ENCODE data around the gene DMAC2.
"Not testable (repeated sequence)": the region's sequence is repeated elsewhere in the genome, so short reads cannot be mapped to it uniquely, and the experiment has no call there.

DMAC2 gene

DNA sequence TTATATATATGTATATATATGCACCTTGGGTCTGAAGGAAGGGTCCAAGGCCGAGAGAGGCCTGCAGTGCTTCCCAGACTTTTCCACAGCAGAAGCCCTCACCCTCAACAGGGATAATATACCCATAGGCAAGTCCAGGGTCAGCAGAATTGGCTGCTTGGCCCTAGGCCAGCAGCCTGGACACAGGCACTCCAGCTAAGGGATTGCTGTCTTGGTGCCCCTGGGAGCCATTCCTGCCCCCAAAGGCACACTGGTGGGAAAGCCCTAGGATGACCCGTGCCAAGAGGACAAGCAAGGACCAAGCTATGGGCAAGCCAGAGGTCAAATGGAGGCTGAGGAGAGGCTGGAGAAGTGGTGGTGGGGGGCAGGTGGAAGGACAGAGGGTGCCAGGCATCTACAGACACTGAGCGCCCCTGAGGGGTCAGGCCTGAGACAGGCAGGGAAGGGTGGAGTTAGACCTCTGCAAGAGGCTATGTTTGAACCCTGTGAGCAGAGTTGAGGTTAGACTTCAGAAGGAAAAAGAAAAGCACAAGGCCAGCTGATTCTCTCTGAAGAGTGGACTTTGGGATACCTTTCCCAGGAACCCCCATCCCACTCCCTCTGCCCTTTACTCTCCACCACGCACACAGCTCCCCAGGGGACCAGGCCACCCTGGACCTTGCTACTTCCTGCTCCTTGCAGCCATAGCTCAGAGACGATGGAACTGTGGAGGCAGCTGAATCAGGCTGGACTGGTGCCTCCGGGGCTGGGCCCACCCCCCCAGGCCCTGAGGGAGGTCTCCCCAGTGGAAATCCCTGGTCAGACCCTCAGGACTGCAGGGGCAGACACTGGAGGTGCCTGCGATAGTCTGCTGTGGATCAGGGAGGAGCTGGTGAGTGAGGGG is 3.0 kb upstream of the DMAC2 start, which contains the start of gene ERICH4:
TSS of gene ERICH4 (plus strand) at position 684 of the 883 bp plus-strand sequence. CDS start at position 698, 14 bp downstream.
- in situ Hi-C loops (cut with MboI; ENCODE audit: low sequenced_read_pairs, unreplicated experiment): loop anchor here (5.0 kb wide), 1 partner anchor 130 kb away; no protein-coding TSS in a partner anchor
- TF ChIP-seq, protein P1, sequence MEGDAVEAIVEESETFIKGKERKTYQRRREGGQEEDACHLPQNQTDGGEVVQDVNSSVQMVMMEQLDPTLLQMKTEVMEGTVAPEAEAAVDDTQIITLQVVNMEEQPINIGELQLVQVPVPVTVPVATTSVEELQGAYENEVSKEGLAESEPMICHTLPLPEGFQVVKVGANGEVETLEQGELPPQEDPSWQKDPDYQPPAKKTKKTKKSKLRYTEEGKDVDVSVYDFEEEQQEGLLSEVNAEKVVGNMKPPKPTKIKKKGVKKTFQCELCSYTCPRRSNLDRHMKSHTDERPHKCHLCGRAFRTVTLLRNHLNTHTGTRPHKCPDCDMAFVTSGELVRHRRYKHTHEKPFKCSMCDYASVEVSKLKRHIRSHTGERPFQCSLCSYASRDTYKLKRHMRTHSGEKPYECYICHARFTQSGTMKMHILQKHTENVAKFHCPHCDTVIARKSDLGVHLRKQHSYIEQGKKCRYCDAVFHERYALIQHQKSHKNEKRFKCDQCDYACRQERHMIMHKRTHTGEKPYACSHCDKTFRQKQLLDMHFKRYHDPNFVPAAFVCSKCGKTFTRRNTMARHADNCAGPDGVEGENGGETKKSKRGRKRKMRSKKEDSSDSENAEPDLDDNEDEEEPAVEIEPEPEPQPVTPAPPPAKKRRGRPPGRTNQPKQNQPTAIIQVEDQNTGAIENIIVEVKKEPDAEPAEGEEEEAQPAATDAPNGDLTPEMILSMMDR (IDR thresholded peaks at IDR 0.05; ENCODE audit: borderline replicate concordance, control extremely low read depth, extremely low read depth, insufficient read depth, missing control alignments): no peak

DNA sequence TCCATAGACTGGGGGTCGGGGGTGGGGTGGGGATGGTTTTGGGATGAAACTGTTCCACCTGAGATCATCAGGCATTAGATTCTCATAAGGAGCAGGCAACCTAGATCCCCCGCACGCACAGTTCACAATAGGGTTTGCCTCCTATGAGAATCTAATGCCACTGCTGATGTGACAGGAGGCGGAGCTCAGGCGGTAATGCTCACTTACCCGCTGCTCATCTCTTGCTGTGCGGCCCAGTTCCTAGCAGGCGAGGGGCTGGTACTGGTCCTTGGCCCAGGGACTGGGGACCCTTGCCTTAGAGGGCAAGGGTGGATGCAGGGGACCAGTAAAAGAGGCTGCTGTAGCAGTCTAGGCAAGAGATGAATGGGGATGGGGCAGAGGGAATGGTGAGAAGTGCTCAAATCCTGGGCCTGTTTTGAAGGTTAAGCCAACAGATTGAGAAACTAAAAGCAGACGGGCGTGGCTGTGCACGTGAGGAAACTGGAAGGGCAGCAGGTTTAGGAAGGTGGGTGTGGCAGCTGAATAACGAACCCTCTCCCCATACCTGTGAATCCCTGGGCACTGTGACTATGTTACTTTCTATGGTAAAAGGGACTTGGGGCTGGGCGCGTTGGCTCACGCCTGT is 1.7 kb upstream of the DMAC2 start:
- no peak for DNase-seq (ENCODE audit: low spot score)
- TF ChIP-seq, protein P1 (IDR thresholded peaks at IDR 0.05; ENCODE audit: borderline replicate concordance, control extremely low read depth, extremely low read depth, insufficient read depth, missing control alignments): no peak
- in situ Hi-C loops (cut with MboI; ENCODE audit: low sequenced_read_pairs, unreplicated experiment): loop anchor here (5.0 kb wide), 1 partner anchor 131 kb away; no protein-coding TSS in a partner anchor

More for the DNA sequence above, 3.0 kb upstream of the DMAC2 start, which contains the start of gene ERICH4:
- no peak for DNase-seq (ENCODE audit: low spot score)

DNA sequence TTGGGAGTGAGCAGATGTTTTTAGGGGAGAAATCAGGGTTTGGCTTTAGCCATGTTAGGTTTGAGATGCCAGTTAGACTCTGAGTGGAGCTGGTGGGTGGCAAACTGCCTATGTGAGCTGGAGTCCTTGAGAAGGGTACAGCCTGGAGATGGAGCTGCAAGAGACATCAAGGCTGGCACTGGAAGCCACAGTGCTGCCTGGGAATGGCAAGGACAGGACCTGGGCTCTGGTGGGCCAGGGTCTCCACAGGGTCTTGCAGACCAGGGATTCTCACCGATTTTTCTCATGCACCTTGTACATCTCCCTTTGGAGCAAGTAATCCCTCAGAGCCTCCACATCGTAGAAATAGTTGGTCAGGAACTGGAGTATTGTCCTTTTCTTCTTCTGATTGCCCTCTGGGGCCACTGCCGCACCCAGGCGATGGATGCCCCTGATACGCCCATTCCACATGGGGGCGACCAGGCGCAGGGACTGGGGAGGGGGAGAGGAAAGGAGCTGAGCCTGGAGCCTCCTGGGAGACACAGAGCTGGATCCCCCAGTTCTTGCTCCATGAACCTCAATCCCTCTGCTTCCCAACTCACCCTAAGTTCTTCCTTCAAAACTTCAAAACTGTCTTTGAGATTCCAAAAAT is 1.7 kb downstream of the DMAC2 start:
- in situ Hi-C loops (cut with MboI; ENCODE audit: low sequenced_read_pairs, unreplicated experiment): no loop called here
- TF ChIP-seq, protein P1 (IDR thresholded peaks at IDR 0.05; ENCODE audit: borderline replicate concordance, control extremely low read depth, extremely low read depth, insufficient read depth, missing control alignments): no peak
- DNase-seq (ENCODE audit: low spot score): peak; percentile 11

DNA sequence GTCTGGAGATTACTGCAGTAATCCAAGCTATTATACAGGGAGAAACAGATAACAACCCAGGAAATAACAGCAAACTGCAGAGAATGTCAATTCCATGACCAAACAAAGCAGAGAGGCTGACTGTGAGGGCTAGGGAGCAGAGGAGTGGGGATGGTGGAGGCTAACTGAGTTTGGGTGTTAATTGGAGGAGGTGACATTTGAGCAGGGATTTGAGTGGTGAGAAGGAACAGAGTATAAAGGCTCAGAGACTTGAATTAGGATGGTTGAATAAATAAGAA is 3.1 kb downstream of the DMAC2 start:
- in situ Hi-C loops (cut with MboI; ENCODE audit: low sequenced_read_pairs, unreplicated experiment): no loop called here
- DNase-seq (ENCODE audit: low spot score): no peak
- TF ChIP-seq, protein P1 (IDR thresholded peaks at IDR 0.05; ENCODE audit: borderline replicate concordance, control extremely low read depth, extremely low read depth, insufficient read depth, missing control alignments): no peak

DNA sequence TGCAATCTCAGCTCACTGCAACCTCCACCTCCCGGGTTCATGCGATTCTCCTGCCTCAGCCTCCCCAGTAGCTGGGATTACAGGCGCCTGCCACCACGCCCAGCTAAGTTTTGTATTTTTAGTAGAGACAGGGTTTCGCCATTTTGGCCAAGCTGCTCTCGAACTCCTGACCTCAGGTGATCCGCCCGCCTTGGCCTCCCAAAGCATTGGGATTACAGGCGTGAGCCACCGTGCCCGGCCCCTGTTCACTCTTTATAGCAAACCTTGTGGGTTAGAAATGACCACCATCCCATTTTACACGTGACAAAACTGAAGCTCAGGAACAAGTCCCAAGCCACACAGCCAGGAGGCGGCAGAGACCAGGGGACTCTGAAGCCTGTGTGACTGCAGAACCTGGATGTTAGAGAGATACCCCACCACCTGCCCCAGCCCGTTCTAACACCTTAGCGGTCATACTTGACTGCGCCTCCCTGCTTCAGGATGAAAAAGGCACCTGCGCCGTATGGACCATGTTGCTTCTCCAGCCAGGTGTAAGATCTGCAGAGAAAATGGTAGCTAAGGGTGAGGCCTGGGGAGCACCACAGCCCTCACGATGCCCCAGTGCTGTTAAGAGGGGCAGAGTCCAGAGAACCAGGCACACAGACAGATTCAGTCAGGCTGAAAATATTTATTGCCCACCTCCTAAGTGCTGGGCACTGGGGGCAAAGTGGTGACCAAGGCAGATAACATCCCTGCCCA is 3.6 kb downstream of the DMAC2 start:
- TF ChIP-seq, protein P1 (IDR thresholded peaks at IDR 0.05; ENCODE audit: borderline replicate concordance, control extremely low read depth, extremely low read depth, insufficient read depth, missing control alignments): no peak
- in situ Hi-C loops (cut with MboI; ENCODE audit: low sequenced_read_pairs, unreplicated experiment): no loop called here
- DNase-seq (ENCODE audit: low spot score): no peak

DNA sequence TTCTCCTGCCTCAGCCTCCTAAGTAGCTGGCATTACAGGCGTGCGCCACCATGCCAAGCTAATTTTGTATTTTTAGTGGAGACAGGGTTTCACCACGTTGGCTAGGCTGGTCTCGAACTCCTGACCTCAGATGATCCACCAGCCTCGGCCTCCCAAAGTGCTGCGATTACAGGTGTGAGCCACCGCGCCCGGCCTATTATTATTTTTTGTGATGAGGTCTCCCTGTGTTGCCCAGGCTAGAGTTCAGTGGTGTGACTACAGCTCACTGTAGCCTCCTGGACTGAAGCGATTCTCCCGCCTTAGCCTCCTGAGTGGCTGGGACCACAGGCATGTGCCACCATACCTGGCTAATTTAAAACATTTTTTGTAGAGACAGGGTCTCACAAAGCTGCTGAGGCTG is 4.3 kb downstream of the DMAC2 start:
- in situ Hi-C loops (cut with MboI; ENCODE audit: low sequenced_read_pairs, unreplicated experiment); DNase-seq (ENCODE audit: low spot score): not testable (repeated sequence)

Measured in GM13976 (cell line).